PC-3 (cell line): Measurements from ENCODE around the gene TMEM178B.

Experiments used
- EZH2 ChIP-seq: fragments of 300-600 bp; sonication (generic); IDR thresholded peaks from one replicate; pipeline ENCODE4 v1.6.1; 2017; ENCODE audit warnings: antibody characterized with exemption, mild to moderate bottlenecking, low read length; ENCODE audit not compliant: unreplicated experiment
- TF ChIP-seq, protein P1 (sequence below): fragments of 300-600 bp; sonication (generic); conservative IDR thresholded peaks from 2 replicates; pipeline ENCODE4 v1.5.1; 2017; ENCODE audit warnings: antibody characterized with exemption, low read depth, mild to moderate bottlenecking, low read length

DNA sequence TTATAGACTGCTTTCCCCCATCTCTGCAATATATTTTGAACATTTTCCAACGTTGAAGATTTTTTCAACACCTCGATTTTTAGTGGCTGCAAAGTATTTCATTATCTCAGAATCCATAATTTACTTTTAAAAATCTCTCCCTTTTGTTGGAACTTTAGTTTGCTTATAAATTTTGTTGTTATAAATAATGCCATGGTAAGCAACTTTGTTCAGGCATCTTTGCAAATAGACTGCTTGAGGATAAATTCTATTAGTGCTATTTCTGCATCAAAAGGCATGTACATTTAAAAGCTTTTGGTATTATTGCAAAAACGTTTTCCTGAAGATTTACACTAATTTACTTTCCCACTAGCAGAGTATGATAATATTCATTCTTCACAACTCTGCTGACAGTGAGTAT is 79.4 kb downstream of the TMEM178B start:
- TF ChIP-seq, protein P1, sequence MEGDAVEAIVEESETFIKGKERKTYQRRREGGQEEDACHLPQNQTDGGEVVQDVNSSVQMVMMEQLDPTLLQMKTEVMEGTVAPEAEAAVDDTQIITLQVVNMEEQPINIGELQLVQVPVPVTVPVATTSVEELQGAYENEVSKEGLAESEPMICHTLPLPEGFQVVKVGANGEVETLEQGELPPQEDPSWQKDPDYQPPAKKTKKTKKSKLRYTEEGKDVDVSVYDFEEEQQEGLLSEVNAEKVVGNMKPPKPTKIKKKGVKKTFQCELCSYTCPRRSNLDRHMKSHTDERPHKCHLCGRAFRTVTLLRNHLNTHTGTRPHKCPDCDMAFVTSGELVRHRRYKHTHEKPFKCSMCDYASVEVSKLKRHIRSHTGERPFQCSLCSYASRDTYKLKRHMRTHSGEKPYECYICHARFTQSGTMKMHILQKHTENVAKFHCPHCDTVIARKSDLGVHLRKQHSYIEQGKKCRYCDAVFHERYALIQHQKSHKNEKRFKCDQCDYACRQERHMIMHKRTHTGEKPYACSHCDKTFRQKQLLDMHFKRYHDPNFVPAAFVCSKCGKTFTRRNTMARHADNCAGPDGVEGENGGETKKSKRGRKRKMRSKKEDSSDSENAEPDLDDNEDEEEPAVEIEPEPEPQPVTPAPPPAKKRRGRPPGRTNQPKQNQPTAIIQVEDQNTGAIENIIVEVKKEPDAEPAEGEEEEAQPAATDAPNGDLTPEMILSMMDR = no peak
- no peak for TF ChIP-seq EZH2
